Neural cell (in vitro differentiated cells): ENCODE results near the gene MICALL1. TPM values are rescaled to one million over a fixed set of nuclear protein-coding genes. Genes with fewer than 3 reads are reported as not detected.
"Not testable (repeated sequence)": the region's sequence is repeated elsewhere in the genome, so short reads cannot be mapped to it uniquely, and the experiment has no call there.

Experiments used
- H2AFZ ChIP-seq: fragments of 200-600, 300-800 bp; sonication (generic), shearing (Covaris generic); 2 replicates; pipeline ENCODE4 v1.6.0; 2014; ENCODE audit warnings: low read depth, mild to moderate bottlenecking, antibody characterized with exemption, low read length, moderate library complexity
- H3F3A ChIP-seq: fragments of 200-600 bp; shearing (Covaris generic); 2 replicates; pipeline ENCODE4 v1.6.1; 2016; ENCODE audit warnings: mild to moderate bottlenecking, moderate library complexity, mixed read lengths, antibody characterized with exemption, low read length; ENCODE audit not compliant: insufficient read depth, poor library complexity, severe bottlenecking
- H3K27ac ChIP-seq: fragments of 200-600, 300-800 bp; sonication (generic), shearing (Covaris generic); 2 replicates; pipeline ENCODE4 v1.5.1; 2014; ENCODE audit warnings: mild to moderate bottlenecking, low read length, moderate library complexity
- H3K27me3 ChIP-seq: fragments of 300-800, 200-600 bp; sonication (generic), shearing (Covaris generic); 2 replicates; pipeline ENCODE4 v1.6.0; 2014; ENCODE audit warnings: mild to moderate bottlenecking, low read depth, low read length, moderate library complexity; ENCODE audit not compliant: insufficient read depth
- H3K36me3 ChIP-seq: fragments of 300-800, 200-600 bp; sonication (generic), shearing (Covaris generic); 2 replicates; pipeline ENCODE4 v1.5.1; 2014; ENCODE audit warnings: mild to moderate bottlenecking, antibody characterized with exemption, low read length, moderate library complexity; ENCODE audit not compliant: insufficient read depth
- H3K4me2 ChIP-seq: fragments of 300-800, 200-600 bp; sonication (generic), shearing (Covaris generic); 2 replicates; pipeline ENCODE4 v1.6.0; 2014; ENCODE audit warnings: mild to moderate bottlenecking, low read length
- H3K4me3 ChIP-seq: fragments of 300-800, 200-600 bp; sonication (generic), shearing (Covaris generic); 2 replicates; pipeline ENCODE4 v1.5.1; 2014; ENCODE audit warnings: mild to moderate bottlenecking, low read length, moderate library complexity
- H3K79me2 ChIP-seq: fragments of 200-600 bp; shearing (Covaris generic); replicated peaks from 2 replicates; pipeline ENCODE4 v1.6.0; 2014; ENCODE audit warnings: mild to moderate bottlenecking, low read length, moderate library complexity; ENCODE audit not compliant: insufficient read depth
- H3K9ac ChIP-seq: fragments of 300-800, 200-600 bp; sonication (generic), shearing (Covaris generic); 2 replicates; pipeline ENCODE4 v1.6.1; 2016; ENCODE audit warnings: mild to moderate bottlenecking, low read length, mixed read lengths
- H3K9me2 ChIP-seq: fragments of 200-600 bp; shearing (Covaris generic); 2 replicates; pipeline ENCODE4 v1.6.1; 2016; ENCODE audit warnings: mild to moderate bottlenecking, low read length, mixed read lengths; ENCODE audit not compliant: insufficient read depth
- H3K9me3 ChIP-seq: fragments of 200-600, 300-800 bp; sonication (generic), shearing (Covaris generic); 2 replicates; pipeline ENCODE4 v1.6.1; 2016; ENCODE audit warnings: mild to moderate bottlenecking, mixed run types, low read length, moderate library complexity, mixed read lengths
- H4K20me1 ChIP-seq: fragments of 200-600 bp; shearing (Covaris generic); 2 replicates; pipeline ENCODE4 v1.6.1; 2016; ENCODE audit warnings: mild to moderate bottlenecking, mixed run types; ENCODE audit not compliant: insufficient read depth
- EP300 ChIP-seq: fragments of 450-650 bp; conservative IDR thresholded peaks from 2 replicates; pipeline ENCODE4 v1.6.1; 2014; ENCODE audit warnings: antibody characterized with exemption, mild to moderate bottlenecking, moderate library complexity; ENCODE audit not compliant: poor library complexity, severe bottlenecking
- EZH2 ChIP-seq: fragments of 200-600, 300-800 bp; shearing (Covaris generic), sonication (generic); IDR thresholded peaks from 2 replicates; pipeline ENCODE4 v1.6.1; 2014; ENCODE audit warnings: antibody characterized with exemption, low read length, borderline replicate concordance, mild to moderate bottlenecking; ENCODE audit not compliant: insufficient read depth, poor library complexity, severe bottlenecking
- MXI1 ChIP-seq: fragments of 450-650 bp; conservative IDR thresholded peaks from 2 replicates; pipeline ENCODE4 v1.6.1; 2014; ENCODE audit warnings: antibody characterized with exemption, mild to moderate bottlenecking; ENCODE audit not compliant: poor library complexity, severe bottlenecking
- POLR2AphosphoS5 ChIP-seq: IDR thresholded peaks from 2 replicates; pipeline ENCODE4 v1.6.1; 2012
- RAD21 ChIP-seq: fragments of 450-650 bp; conservative IDR thresholded peaks from 2 replicates; pipeline ENCODE4 v1.6.1; 2014; ENCODE audit warnings: antibody characterized with exemption, mild to moderate bottlenecking, moderate library complexity
- SMC3 ChIP-seq: fragments of 450-650 bp; conservative IDR thresholded peaks from 2 replicates; pipeline ENCODE4 v1.6.1; 2014; ENCODE audit warnings: antibody characterized with exemption, mild to moderate bottlenecking, moderate library complexity; ENCODE audit not compliant: poor library complexity
- TAF1 ChIP-seq: IDR thresholded peaks from 2 replicates; pipeline ENCODE4 v1.6.1; 2012; ENCODE audit warnings: low read depth
- polyA plus RNA-seq: library from polyadenylated mRNA; depleted of rRNA; stranded (reverse); fragments of >200 nt; gene quantifications from 2 replicates; pipeline ENCODE4 v1.2.3, GENCODE V29; 2014
- TF ChIP-seq, protein P1 (sequence below): fragments of 450-650 bp; IDR thresholded peaks from 2 replicates; pipeline ENCODE4 v1.5.1; 2014; ENCODE audit warnings: antibody characterized with exemption, mild to moderate bottlenecking, moderate library complexity; ENCODE audit not compliant: poor library complexity, severe bottlenecking
- TF ChIP-seq, protein P2 (sequence below): IDR thresholded peaks from 2 replicates; pipeline ENCODE4 v1.6.1; 2012; ENCODE audit warnings: borderline replicate concordance

Gene MICALL1
- polyA plus RNA-seq, 1 donor from 2014 or later = 11.4 TPM

DNA sequence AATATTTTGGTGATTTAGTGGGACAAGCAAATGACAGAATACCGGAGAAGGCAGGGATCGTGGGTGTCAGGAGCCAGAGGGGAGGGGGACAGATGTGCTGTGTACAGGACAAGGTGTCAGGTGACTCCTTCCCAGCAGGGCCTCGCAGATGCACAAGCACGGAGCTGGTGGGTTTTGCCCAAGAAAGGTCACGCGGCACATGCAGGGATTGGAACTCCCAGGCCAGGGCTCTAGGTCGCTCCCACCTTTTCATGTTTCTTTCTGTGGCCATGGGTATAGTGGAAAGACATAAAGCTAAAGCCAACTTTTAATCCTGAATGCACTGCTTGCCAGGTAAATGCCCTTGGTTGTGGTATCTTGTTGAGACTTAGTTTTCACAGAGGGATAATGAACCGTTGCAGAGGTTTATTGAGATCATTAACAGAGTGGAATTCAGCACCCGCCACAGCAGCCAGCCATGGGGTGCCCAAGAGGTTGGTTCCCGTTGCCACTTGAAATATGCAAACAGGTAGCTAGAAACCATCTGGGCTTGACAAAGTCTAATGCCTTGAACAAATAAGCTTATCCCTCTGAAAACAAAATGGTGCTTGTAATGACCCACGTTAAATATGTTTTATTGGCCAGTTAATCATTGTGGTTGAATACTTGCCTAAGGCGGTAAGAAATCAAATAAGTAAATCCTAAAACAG, 37.2 kb downstream of the MICALL1 start:
- no peaks in the 10 kb centered on the region for H3K36me3 ChIP-seq
- H3F3A ChIP-seq = no peaks in the 10 kb centered on the region
- no peak overlapping the region for H3K4me3 ChIP-seq
- TF ChIP-seq POLR2AphosphoS5 (no peak), EZH2 (no peak), SMC3 (no peak), EP300 (no peak), MXI1 (no peak), TAF1 (no peak), RAD21 (no peak)
- TF ChIP-seq, protein P1, sequence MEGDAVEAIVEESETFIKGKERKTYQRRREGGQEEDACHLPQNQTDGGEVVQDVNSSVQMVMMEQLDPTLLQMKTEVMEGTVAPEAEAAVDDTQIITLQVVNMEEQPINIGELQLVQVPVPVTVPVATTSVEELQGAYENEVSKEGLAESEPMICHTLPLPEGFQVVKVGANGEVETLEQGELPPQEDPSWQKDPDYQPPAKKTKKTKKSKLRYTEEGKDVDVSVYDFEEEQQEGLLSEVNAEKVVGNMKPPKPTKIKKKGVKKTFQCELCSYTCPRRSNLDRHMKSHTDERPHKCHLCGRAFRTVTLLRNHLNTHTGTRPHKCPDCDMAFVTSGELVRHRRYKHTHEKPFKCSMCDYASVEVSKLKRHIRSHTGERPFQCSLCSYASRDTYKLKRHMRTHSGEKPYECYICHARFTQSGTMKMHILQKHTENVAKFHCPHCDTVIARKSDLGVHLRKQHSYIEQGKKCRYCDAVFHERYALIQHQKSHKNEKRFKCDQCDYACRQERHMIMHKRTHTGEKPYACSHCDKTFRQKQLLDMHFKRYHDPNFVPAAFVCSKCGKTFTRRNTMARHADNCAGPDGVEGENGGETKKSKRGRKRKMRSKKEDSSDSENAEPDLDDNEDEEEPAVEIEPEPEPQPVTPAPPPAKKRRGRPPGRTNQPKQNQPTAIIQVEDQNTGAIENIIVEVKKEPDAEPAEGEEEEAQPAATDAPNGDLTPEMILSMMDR = no peak
- TF ChIP-seq, protein P2, sequence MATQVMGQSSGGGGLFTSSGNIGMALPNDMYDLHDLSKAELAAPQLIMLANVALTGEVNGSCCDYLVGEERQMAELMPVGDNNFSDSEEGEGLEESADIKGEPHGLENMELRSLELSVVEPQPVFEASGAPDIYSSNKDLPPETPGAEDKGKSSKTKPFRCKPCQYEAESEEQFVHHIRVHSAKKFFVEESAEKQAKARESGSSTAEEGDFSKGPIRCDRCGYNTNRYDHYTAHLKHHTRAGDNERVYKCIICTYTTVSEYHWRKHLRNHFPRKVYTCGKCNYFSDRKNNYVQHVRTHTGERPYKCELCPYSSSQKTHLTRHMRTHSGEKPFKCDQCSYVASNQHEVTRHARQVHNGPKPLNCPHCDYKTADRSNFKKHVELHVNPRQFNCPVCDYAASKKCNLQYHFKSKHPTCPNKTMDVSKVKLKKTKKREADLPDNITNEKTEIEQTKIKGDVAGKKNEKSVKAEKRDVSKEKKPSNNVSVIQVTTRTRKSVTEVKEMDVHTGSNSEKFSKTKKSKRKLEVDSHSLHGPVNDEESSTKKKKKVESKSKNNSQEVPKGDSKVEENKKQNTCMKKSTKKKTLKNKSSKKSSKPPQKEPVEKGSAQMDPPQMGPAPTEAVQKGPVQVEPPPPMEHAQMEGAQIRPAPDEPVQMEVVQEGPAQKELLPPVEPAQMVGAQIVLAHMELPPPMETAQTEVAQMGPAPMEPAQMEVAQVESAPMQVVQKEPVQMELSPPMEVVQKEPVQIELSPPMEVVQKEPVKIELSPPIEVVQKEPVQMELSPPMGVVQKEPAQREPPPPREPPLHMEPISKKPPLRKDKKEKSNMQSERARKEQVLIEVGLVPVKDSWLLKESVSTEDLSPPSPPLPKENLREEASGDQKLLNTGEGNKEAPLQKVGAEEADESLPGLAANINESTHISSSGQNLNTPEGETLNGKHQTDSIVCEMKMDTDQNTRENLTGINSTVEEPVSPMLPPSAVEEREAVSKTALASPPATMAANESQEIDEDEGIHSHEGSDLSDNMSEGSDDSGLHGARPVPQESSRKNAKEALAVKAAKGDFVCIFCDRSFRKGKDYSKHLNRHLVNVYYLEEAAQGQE = no peak
- H2AFZ ChIP-seq = no peak overlapping the region
- H3K9me3 ChIP-seq = no peaks in the 10 kb centered on the region
- H3K4me2 ChIP-seq = no peak overlapping the region
- H3K79me2 ChIP-seq = no peaks in the 10 kb centered on the region
- H3K9ac ChIP-seq = no peak overlapping the region
- H3K27ac ChIP-seq = no peak overlapping the region
- H4K20me1 ChIP-seq = no peaks in the 10 kb centered on the region
- H3K27me3 ChIP-seq = no peaks in the 10 kb centered on the region
- H3K9me2 ChIP-seq = no peaks in the 10 kb centered on the region

DNA sequence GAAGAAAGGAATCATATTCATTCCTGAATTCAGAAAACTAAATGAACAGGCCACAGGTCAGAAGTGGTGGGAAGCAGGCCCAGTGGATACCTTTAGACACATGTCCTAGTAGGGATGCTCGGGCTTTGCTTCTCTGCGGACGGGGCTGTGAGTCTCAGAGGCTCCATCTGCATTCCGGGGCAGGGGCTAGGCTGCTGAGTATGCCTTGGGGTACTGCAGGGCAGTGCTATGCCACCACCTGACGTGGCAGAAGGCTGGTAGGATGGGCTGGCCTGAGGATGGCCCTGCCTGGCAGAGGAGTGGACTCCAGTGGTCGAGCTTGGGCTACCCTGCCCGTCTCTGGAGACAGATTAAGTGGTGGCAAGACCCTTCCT, 37.7 kb downstream of the MICALL1 start:
- Histone ChIP-seq H3K27ac (no peak overlapping the region), H3K9me2 (no peaks in the 10 kb centered on the region)

DNA sequence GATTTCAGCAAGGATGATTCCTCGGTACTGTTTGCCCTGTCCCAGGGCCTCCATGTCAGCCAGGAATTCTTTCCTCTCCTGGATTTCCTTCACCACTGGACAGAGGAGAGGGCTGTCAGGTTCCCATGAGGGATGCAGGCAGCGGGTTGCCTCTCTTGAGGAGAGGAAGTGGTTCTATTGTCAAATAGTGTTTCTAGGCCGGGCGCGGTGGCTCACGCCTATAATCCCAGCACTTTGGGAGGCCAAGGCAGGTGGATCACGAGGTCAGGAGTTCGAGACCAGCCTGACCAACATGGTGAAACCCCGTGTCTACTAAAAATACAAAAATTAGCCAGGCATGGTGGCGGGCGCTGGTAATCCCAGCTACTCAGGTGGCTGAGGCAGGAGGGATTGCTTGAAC, 38.3 kb downstream of the MICALL1 start:
- not testable (repeated sequence) for H2AFZ ChIP-seq, H3K9me3 ChIP-seq, H3F3A ChIP-seq, H3K79me2 ChIP-seq, H3K4me3 ChIP-seq, H3K27me3 ChIP-seq, H3K9me2 ChIP-seq, H3K27ac ChIP-seq, H3K9ac ChIP-seq, H4K20me1 ChIP-seq, H3K36me3 ChIP-seq, H3K4me2 ChIP-seq

More for the DNA sequence above, 37.7 kb downstream of the MICALL1 start:
- Histone ChIP-seq H4K20me1 (no peaks in the 10 kb centered on the region), H2AFZ (no peak overlapping the region), H3K36me3 (no peaks in the 10 kb centered on the region), H3F3A (no peaks in the 10 kb centered on the region), H3K4me2 (no peak overlapping the region), H3K4me3 (no peak overlapping the region), H3K79me2 (no peaks in the 10 kb centered on the region), H3K9ac (no peak overlapping the region), H3K27me3 (no peaks in the 10 kb centered on the region), H3K9me3 (no peaks in the 10 kb centered on the region)
- no peak for TF ChIP-seq MXI1

DNA sequence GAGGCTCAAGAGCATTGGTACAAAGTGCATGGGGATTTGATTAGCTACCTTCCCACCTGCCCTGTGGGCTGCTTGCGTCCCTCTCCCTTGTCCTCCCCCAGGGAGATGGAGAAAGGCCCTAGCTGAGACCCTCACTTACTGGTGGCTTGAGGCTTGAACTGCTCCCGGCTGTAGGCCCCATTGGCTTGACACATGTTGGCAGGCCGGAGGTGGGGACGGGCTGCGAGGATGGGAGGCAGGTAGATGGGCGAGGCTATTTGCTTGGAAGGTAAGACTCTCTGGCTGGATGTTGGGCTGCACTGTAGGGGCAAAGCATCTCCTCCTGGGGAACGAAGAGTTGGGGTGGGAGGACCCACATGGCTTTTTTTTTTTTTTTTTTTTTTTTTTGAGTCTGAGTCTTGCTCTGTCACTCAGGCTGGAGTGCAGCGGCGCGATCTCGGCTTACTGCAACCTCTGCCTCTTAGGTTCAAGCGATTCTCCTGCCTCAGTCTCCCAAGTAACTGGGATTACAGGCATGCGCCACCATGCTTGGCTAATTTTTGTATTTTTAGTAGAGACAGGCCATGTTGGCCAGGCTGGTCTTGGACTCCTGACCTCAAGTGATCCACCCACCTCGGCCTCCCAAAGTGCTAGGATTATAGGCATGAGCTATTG, 41.2 kb downstream of the MICALL1 start:
- not testable (repeated sequence) for H3F3A ChIP-seq, H3K9ac ChIP-seq, H3K36me3 ChIP-seq, H3K4me2 ChIP-seq, H3K79me2 ChIP-seq, H3K9me3 ChIP-seq, H3K27ac ChIP-seq, H3K4me3 ChIP-seq, H2AFZ ChIP-seq, H3K9me2 ChIP-seq, H4K20me1 ChIP-seq, H3K27me3 ChIP-seq
